NCI-H1092 (cell line): ENCODE data around the gene CEP112.

Source experiments
- DNase-seq: peaks from one replicate; lab custom pipeline; 2025; lab: John Stamatoyannopoulos, UW

The CEP112 gene

DNA sequence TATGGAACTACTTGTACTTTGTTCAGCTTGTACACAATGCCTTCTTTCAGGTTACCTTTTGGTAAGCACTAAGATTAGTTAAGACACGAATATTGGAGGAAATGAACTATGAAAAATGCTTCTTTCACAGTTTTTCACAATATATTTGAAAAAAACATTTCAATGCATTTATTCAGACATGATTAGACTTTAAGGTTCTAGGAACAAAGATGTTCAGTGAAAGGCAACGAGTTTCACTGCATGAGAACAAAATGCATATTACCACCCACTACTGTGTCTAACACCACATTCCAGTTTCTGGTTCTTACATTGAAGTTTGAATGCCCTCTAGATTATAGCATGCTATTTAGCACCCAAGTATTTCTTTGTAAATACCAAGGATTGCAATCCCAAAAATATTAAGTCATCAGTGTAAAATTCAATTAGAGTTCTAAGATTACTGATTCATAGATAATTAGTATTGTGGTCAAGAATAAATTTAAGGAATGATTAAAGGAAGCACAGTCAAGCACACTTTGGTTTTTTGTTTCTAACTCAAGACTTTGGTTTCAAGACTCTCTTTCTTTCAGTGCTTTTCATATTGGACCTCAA, 261.7 kb downstream of the CEP112 start:
- no peak for DNase-seq

DNA sequence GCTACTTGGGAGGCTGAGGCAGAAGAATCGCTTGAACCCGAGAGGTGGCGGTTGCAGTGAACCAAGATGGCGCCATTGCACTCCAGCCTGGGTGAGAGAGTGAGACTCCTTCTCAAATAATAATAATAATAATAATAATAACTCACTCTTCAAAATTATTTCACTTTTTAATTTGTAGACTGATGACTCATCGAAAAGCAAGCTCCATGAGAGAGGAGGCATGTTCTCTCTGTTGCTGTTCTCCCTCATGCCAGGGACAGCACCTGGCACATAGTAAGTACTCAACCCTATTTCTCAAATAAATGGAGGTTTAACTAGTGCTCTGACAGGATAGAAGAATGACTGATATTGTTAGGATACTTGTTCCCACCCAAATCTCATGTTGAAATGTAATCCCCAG, 265.3 kb downstream of the CEP112 start:
- no peak for DNase-seq

DNA sequence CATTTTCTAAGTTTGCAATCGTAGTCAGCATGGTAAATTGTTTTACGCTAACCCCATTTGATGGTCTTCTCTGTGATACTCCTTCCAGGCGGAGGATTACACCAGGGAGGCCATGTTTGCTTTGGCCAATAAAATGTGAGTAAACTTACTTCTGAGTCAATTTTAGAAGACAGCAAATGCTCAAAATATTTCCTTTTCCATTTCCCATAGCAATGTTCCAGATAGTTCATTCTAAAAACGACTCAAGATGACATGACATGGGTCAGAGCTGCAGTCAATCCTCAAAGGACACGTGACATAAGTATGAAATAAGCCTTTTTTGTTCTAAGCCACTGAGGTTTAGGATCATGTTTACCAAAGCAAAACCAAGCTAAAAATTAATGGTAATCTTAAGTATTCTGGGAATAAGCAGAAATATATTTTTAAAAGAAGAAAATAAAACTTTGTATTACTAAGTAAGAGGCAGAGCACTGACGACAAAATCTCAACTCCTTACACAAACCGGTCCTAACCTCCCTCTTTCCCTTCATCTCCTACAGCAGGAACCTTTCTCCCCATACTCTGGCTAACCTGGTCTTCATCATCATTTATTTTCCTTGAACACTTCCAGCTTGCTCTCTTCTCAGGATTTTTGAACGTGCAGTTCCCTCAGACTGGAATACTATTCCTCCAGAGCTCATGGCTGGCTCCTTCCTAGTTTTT, 266.2 kb downstream of the CEP112 start:
- no peak for DNase-seq

DNA sequence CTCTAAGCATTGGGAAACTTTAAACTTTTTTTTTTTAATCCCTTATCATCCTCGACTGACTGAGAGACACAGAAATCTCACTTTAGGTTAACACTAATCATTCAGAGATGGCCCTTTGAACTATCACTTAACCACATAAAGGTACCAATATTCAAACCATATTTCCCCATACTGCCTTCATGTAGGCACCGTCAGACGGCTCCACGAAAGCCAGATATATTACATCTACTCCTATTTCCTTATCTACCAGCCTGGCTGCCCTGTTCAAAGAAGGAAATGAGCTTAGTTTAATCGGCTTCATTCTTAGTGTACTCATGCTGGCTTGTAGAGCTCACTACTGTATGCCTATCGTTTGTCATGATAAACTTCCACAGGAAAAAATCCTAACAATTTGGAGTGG, 270.9 kb downstream of the CEP112 start:
- no peak for DNase-seq

DNA sequence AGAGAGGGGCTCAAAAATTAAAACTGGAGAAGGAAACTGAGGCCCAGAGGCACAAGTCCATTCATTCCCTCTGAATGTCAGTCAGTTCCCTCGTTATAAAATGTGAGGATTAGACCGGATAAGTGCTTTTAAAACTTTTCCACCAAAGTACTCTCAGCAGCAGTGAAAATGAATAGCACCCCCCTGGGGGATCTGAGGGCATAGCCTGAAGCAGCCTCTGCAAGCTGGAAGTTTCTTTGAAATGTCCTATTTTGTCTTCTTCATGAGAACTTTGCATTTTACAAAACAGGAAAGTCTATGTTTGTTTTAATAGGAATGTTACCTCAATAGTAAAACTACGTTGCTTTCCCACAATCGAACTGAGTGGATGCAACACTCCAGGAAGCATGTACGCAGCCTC, 273.0 kb downstream of the CEP112 start:
- DNase-seq = no peak

DNA sequence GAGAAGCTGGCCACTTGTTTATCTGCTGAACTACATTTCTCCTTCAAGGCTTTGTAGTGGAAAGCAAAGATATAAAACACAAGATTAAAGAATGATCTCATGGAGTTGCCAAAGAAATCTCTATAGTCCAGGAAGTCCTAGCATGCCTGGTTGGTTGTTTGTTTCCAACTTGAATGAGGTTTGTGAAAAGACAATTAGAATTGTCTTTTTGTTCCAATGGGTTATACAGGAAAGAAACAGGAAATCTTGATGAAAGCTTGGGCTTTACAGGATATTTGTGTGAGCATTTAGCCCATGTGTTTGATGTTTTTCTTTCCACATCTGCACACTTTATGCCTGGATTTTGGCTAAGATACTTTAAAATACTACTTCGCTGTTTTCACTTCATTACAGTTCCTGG, 273.4 kb downstream of the CEP112 start:
- DNase-seq = no peak

DNA sequence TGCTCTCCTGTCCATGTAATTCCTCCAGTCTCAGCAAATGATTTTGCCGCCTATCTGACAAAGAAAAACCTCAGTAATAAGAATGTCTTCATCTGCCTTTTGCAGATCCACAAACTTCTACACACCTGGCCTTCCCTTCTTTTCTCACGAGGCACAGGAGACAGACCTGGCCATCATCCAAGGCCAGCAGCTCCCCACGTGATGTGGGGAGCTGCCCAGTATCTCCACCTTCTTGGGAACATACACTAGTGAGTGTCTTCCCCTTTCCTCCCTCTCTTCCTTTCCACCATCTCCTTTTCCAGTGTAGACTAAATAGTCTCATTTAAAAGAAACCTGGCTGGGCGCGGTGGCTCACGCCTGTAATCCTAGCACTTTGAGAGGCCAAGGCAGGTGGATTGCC, 274.4 kb downstream of the CEP112 start:
- DNase-seq = no peak

DNA sequence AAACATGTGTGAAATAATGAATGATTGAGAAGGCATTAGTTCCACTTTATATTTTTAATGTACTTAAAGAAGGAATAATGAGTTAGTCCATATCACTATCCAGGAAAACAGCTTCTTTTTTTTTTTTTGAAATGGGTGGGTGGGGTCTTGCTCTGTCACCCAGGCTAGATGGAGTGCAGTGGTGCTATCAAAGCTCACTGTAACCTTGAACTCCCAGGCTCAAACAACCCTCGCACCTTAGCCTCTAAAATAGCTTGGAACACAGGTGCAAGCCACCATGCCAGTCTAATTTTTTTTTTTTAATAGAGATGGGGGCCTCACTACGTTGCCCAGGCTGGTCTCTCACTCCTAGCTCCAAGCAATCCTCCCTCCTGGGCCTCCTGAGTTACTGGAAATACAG, 275.5 kb downstream of the CEP112 start:
- no peak for DNase-seq

DNA sequence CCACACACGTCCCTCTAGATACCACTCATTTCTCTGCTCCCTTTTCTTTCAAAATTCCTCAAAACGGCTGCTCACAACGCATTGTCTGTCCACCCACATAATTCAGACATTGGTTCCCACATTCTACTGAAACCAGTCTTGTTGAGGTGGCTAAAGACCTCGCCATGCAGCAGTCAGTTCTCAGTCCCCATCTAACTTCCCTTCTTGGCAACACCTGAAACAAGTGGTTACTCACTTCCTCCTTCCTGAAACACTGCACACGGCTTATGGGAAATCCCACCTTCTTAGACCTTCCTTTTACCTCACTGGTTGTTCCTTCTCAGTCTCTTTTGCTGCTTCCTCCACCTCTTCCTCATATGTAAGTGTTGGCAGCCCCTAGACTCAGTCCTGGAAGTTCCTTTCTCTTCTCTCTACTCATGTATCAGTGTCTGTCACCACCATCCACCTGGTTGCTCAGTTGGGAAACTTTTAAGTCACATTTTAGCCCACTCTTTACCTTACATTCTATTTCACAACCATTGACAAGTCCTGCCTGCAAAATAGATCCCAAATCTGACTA, 277.1 kb downstream of the CEP112 start:
- no peak for DNase-seq

DNA sequence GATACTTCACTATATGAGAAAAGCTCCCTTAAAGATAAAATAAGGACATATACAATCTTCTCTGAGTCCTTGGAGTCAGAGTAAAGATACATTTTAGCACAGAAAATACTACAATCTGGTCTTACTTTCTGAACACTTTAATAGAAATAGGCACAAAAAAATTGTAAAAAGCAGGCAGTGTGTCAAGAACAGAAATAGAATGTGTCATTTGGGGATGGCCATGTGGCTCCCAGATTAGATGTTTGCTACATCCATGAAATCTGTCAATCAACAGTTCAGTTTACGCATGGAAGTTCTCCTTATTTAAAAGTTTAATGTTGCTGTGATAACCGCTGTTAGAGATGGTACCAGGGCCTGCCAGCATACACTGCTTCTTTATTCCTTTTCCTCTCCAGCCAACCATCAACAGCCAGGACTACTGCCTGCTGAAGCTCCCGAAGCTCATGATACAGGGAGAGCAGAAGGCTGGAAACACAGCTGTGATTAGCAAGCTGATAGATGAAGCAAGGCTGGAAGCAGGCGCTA, 278.5 kb downstream of the CEP112 start:
- no peak for DNase-seq

DNA sequence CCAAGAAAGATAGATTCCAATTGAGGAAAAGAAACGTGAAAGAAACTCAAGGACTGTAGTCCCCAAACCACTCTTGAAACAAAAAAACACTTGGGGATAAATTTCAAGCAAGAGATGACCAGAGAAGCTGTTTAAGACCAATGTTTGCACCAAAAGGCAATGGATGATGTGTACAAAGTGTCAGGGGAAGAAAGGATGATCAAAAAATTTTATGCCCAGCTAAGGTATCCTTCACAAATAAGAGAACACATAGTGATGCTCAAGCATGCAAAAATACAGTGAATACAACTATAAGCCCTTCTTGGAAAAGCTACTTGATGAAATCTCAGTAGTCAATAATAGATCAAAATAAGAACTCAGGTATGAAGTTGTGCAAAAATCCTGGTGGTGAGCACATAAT, 281.1 kb downstream of the CEP112 start:
- DNase-seq = no peak

DNA sequence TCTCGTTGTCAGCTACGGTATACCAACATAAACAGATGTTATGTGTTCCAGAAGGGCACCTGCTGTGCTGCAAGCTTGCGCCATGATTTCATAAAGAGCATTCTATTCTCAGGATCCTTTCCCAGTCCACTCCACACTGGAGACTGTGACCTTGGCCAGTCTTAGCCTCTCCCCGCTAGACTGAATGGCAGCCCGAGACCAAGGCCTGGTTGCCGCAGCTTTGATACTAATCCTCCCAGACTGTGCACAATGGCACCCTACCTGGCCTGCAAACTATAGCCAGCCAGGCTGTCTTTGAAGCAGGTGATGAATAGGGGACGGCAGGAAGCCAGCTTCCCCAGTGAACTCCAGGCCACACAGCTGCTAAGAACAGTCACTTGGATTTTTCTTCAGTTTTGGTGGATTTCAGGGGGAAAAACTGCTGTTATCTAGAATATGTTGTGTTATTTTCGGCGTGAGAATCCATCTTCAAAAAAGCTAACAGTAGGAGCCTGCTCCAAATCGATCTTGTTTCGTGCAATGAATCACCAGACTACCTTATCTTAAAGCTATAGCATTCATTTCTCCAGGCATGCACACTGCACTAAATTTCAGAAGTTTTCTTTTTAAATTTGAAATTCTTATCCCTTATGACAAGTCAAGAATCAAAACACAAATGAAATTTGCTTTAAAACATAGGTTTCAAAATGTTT, 289.0 kb downstream of the CEP112 start:
- peak; percentile 63 for DNase-seq

DNA sequence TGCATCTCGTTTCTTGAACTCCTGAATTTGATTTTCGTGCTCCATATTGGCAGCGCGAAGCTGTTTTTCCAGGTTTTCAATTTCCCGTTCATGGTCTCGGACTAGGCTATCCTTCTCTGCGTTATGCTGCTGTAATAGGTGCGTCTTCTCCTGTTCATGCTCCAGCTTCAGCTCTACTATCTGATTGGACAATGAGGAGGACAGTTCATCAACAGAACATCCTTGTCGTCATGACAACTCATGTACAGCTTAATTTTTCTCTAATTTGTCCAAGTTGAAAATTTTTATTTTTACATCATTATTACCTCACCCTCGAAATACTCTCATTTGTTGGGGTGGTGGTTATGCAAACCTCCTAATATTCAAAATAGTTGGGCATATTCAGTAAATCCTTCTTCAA, 289.8 kb downstream of the CEP112 start:
- no peak for DNase-seq

DNA sequence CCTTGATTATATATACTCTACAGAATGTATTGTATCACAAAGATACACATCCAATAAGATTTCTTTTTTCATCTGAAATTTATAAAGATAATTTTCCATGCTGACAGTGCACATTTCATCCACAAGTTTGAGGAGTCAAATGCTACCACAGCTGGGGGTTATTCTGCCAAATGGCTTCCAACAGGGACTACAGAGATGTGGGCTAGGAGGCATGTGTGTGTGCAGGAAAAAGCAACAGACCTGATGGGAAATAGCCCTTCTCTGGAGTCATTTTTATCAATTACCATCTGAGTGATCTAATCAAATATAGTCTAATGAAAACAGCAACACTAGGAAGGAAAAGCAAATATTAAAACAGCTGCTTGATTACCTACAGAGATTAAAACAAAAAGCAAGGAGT, 290.5 kb downstream of the CEP112 start:
- DNase-seq = no peak

DNA sequence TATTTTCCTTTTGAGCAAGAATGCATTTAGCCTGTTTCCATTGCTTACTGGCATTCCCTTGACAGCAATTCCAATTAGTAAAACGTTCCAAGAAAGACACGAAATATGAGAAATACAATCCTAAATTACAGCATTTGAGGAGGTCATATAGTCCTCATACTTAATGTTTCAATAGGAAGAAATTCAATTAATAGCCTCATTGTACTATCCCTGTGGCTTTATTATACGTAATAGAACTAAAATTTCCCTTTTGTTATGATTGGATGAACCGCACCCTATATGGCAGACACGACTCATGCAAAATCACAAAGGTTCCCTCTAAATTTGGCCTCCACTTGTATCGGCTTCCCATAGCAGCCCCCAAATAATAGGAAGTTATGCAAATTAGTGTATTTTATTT, 291.7 kb downstream of the CEP112 start:
- no peak for DNase-seq

DNA sequence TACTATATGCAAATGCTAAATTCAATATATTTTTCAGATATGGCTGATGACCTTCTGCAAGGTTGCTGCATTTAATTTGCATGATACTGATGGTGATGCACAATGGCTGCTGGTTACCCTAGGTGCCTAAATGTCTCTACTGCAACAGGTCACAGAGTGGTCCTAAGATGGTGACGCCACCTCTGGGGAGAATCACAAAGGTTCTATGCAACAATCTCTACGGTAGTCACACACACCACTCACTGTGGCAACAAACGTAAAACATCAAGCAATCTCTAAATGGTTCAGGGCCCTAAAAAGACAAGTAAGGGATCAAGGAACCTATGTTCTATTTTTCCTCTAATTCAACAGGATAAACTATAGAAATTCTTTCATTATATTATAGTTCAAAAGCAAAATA, 293.3 kb downstream of the CEP112 start:
- no peak for DNase-seq

DNA sequence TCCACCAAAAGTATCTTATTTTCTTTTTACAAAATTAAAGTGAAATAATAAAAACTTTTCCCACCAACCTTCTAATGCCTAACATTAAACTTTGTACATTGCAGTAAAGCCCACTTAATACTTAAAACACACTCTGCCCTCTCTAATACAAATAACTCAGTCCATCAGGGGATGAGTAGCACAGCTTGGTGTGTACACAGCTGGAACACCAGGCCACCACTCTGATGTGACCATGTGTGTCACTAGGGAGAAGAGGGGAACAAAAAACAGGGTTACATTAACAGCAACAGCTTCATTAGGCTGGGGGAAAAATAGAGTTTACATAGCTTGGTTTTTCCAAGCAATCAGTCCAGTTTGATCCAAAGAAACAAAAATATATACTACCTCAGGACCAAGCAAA, 295.0 kb downstream of the CEP112 start:
- peak; percentile 29 for DNase-seq

DNA sequence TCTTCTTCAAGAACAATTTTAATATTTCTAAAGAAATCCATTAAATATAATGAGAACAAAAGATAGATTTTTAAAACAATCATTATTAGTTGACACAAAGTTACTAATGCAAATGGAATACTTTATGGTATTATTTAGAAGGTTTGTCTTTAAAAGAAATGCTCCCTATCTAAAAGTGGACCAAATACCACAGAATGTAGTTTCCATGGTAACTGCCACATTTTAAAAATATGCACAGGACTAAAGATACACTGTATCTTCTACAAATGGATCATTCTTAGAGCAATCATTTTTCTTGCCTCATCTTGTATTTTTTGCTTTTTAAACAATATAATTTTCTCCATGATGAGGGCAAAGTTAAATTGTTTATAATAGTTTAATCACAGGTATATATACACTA, 296.0 kb downstream of the CEP112 start:
- DNase-seq = no peak

DNA sequence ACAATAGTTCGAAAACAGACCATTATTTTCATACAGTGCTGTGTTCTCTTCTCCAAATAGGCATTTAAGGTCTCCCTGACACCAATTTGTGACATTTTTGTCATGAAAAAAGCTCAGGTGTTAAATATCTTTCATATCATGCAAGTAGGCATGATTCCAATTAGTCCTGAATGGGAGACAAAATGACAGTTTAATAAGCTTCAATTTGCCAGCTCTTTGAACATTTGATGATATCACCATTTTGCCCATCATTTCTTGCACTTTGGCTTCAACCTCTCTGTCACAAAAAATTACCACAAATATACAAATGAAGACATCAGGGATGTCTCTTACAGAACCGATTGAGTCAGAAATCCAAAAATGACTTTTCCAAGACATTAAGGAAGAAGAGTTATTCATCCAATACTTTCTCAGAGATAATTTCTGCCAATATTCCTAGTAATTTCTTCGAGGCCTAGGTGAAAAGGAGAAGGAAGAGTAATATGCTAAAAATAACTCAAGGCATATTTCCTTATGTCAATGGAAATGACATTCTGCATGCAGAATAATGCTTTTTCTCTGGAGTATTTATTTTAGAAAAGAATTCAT, 298.1 kb downstream of the CEP112 start:
- DNase-seq = no peak

DNA sequence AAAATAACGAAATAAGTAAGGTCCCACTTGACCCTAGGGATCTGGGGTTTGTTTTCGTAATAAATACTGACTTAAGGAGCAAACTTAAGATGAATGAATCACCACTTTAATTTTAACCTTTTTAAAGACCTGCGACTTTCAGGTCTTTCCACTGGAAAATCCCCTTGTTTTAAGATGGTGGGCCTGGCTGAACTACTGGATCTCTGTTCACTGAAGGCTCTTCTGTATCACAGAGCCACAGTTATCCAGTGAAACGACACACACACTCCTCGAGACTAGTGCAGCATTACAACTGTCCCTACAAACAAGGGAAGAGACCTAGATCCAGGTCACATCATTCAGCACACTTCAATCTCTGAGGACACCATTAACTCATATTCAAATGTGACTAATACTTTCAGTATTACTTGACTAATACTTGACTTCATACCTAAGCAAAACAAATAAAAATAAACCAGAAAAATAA, 299.0 kb downstream of the CEP112 start:
- no peak for DNase-seq

DNA sequence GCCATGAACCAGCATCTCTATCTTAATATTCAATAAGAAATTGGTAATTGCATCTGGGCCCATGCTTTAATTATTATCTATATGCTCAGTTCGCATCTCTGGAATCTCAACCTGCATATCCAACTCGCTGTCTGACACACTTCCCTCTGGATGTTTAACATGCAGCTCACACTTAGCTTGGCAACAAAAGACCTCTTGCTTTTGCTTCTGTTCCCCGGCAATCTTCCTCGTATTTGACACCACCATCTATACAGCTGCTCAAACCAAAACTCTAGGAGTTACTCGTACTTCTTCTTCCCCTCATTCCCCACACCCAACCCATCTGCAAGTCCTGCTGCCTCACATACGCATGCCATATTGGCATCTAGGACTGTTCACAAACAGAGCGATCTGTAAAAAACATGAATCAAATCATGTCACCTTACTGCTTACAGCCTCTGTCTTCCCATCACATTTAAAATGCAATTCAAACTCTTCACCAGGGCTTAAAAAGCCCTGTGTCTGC, 300.6 kb downstream of the CEP112 start:
- DNase-seq = no peak

DNA sequence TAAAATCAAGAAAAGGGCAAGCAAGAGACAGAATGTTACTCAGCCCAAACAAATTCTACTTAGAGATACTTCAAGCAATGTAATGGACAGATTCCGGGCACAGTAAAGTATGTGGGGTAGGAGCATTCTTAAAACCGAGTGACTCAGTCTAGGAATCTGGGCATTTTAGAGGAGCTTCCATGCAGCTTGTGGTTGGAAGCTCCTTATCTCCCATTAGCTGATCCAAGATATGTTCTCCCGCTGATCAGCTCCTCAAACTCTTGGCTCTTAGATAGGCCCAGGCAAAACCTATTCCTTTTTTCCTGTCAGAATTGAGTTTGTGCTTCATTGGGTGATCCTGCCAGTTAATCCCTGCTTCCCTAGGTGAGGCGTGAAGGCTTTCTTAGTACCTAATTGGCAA, 303.3 kb downstream of the CEP112 start:
- no peak for DNase-seq
